Endothelial cell (in vitro differentiated cells): ENCODE data around the gene TMED1. TPM values are rescaled to one million over a fixed set of nuclear protein-coding genes. Genes with fewer than 3 reads are reported as not detected.

ENCODE experiments used
- DNase-seq: peaks from one replicate; pipeline ENCODE4 v3.0.0; 2021; ENCODE audit warnings: low spot score
- H3K27ac Mint-ChIP-seq: one replicate; pipeline ENCODE4 v1.8.0; 2021; ENCODE audit warnings: mixed read lengths, inconsistent platforms; ENCODE audit not compliant: unreplicated experiment
- H3K27me3 Mint-ChIP-seq: one replicate; pipeline ENCODE4 v1.8.0; 2021; ENCODE audit warnings: mild to moderate bottlenecking, moderate library complexity, mixed read lengths, inconsistent platforms; ENCODE audit not compliant: unreplicated experiment
- H3K36me3 Mint-ChIP-seq: one replicate; pipeline ENCODE4 v1.8.0; 2021; ENCODE audit warnings: mild to moderate bottlenecking, low read depth, mixed read lengths, inconsistent platforms; ENCODE audit not compliant: unreplicated experiment
- H3K4me1 Mint-ChIP-seq: one replicate; pipeline ENCODE4 v1.8.0; 2021; ENCODE audit warnings: mild to moderate bottlenecking, mixed read lengths, inconsistent platforms; ENCODE audit not compliant: unreplicated experiment
- H3K4me3 Mint-ChIP-seq: one replicate; pipeline ENCODE4 v1.8.0; 2021; ENCODE audit warnings: mild to moderate bottlenecking, mixed read lengths, inconsistent platforms; ENCODE audit not compliant: unreplicated experiment
- H3K9me3 Mint-ChIP-seq: one replicate; pipeline ENCODE4 v1.8.0; 2021; ENCODE audit warnings: mixed read lengths, inconsistent platforms; ENCODE audit not compliant: unreplicated experiment
- total RNA-seq: library from RNA; stranded (reverse); fragmentation: NEBNext Ultra II Directional; extraction: Animal tissue kit (Norgen Biotek cat#: 25700); gene quantifications from one replicate; pipeline ENCODE4 v1.2.1, GENCODE V29; 2021; ENCODE audit not compliant: unreplicated experiment
- TF ChIP-seq, protein P1 (sequence below): fragments of 200-600 bp; sonication (generic); IDR thresholded peaks from one replicate; pipeline ENCODE4 v1.5.0; 2021; ENCODE audit warnings: antibody characterized with exemption; ENCODE audit not compliant: unreplicated experiment

The TMED1 gene
- total RNA-seq, 1 donor from 2014 or later: 22.1 TPM

DNA sequence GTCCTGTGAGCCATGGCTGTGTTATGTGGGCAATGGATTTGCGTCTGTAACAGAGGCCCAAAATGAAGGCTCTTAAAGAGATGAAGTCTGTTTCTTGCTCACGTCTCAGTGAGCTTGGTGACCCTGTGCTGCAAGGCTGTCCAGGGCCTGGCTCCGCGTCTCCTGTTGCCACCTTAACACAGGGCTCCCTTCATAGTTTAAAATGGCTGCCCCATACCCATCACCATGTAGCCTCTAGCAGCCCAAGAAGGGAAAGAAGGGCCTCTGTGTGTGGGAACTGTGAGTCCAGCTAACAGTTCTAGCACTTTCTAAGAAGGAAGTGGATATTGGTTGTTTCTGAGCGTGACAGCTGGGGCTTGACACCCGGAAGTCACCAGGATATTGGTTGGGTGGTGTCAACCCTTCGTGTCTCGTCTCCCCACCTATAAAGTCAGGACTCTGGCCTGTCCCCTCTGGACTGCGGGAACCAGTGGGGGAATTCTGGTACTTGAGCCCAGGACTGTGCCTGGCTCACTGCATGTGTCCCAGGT is 20.9 kb downstream of the TMED1 start:
- peak overlapping the region; percentile 35 for H3K4me3 Mint-ChIP-seq
- TF ChIP-seq, protein P1, sequence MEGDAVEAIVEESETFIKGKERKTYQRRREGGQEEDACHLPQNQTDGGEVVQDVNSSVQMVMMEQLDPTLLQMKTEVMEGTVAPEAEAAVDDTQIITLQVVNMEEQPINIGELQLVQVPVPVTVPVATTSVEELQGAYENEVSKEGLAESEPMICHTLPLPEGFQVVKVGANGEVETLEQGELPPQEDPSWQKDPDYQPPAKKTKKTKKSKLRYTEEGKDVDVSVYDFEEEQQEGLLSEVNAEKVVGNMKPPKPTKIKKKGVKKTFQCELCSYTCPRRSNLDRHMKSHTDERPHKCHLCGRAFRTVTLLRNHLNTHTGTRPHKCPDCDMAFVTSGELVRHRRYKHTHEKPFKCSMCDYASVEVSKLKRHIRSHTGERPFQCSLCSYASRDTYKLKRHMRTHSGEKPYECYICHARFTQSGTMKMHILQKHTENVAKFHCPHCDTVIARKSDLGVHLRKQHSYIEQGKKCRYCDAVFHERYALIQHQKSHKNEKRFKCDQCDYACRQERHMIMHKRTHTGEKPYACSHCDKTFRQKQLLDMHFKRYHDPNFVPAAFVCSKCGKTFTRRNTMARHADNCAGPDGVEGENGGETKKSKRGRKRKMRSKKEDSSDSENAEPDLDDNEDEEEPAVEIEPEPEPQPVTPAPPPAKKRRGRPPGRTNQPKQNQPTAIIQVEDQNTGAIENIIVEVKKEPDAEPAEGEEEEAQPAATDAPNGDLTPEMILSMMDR: no peak
- peaks cover 8% of the 10 kb centered on the region for H3K27me3 Mint-ChIP-seq
- no peaks in the 10 kb centered on the region for H3K9me3 Mint-ChIP-seq
- H3K36me3 Mint-ChIP-seq: peaks cover 23% of the 10 kb centered on the region
- H3K27ac Mint-ChIP-seq: no peak overlapping the region
- no peak for DNase-seq
- peaks cover under 1% of the 10 kb centered on the region for H3K4me1 Mint-ChIP-seq

DNA sequence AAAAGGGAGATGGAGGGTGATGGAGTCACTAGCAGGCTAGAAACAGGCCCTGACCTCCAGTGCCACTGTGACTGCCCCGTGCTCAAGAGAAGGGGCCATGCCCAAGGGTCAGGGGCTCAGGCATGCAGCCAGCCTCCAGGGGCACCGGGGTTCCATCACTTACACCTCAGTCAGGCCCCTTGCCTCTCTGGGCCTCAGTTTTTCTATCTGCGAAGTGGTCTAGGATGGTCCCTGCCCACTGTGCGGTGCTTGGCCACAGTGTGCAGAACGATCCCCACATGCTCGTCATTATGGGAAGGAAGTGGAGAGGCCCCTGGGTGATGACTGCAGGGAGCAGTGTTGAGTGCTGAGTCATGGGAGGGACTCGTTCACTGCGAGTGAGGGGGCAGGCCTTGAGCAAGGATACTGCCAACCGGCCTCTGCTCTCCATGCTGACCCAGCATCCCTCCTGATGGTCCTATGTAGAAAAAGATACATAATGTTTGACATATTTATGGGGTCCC is 23.1 kb downstream of the TMED1 start:
- peaks cover 7% of the 10 kb centered on the region for H3K27me3 Mint-ChIP-seq
- H3K4me1 Mint-ChIP-seq: peaks cover 7% of the 10 kb centered on the region
- H3K9me3 Mint-ChIP-seq: no peaks in the 10 kb centered on the region
- H3K4me3 Mint-ChIP-seq: peak overlapping the region; percentile 75
- no peak for DNase-seq
- H3K36me3 Mint-ChIP-seq: peaks cover 29% of the 10 kb centered on the region
- TF ChIP-seq, protein P1: no peak
- no peak overlapping the region for H3K27ac Mint-ChIP-seq

DNA sequence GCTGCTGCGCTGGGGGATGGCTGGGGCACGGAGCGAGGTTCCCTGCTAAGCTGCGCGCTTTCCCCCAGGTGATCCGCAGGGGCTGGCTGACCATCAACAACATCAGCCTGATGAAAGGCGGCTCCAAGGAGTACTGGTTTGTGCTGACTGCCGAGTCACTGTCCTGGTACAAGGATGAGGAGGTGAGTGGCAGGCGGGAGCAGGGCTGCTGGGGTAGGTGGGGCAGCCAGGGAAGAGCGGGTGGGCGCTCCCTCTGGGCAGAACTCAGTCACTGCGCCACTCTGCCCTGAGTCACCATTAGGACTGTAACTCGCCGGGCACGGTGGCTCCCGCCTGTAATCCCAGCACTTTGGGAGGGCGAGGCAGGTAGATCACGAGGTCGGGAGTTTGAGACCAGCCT is 23.8 kb downstream of the TMED1 start:
- no peak overlapping the region for H3K27ac Mint-ChIP-seq
- peaks cover 29% of the 10 kb centered on the region for H3K36me3 Mint-ChIP-seq
- H3K4me1 Mint-ChIP-seq: peaks cover 7% of the 10 kb centered on the region
- TF ChIP-seq, protein P1: no peak
- H3K9me3 Mint-ChIP-seq: no peaks in the 10 kb centered on the region
- DNase-seq: no peak
- H3K4me3 Mint-ChIP-seq: no peak overlapping the region
- peaks cover 7% of the 10 kb centered on the region for H3K27me3 Mint-ChIP-seq

DNA sequence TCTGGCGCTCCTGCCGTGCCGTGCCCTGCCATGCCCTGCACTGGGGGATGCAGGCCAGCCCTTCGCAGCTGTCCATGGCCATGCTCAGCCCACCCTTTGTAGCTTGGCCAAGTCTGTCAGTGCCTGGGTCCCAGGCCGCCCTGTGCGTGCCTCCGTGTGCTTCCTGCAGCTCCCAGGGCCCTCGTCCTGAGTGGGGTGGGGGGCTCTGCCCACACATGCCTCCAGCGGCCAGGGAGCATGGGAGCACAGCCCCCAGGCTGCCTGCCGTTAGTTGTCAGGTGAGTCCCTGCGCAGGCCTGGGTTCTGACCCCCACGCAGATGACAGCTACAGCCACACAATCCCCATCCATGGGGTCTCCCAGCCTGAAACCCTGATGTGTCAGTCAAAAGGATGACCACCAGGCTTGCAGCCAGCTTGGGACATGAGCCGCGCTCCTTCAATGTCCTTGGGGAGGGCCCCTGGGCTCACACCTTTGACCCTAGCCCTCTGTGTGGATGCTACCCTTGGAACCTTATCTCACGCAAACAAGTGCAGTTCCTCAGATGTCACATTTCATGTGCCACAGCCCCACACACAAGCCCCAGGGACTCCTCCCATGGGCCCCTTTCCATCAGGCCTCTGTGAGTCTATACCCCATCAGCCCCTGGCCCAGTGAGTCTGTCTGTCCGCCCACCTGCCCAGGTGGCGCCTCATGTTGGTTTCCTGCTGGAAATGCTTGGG is 24.5 kb downstream of the TMED1 start:
- TF ChIP-seq, protein P1: no peak
- no peak for DNase-seq
- no peak overlapping the region for H3K4me3 Mint-ChIP-seq
- H3K27ac Mint-ChIP-seq: no peak overlapping the region
- H3K9me3 Mint-ChIP-seq: no peaks in the 10 kb centered on the region
- H3K27me3 Mint-ChIP-seq: peaks cover 7% of the 10 kb centered on the region
- H3K36me3 Mint-ChIP-seq: peaks cover 29% of the 10 kb centered on the region
- peaks cover 7% of the 10 kb centered on the region for H3K4me1 Mint-ChIP-seq

DNA sequence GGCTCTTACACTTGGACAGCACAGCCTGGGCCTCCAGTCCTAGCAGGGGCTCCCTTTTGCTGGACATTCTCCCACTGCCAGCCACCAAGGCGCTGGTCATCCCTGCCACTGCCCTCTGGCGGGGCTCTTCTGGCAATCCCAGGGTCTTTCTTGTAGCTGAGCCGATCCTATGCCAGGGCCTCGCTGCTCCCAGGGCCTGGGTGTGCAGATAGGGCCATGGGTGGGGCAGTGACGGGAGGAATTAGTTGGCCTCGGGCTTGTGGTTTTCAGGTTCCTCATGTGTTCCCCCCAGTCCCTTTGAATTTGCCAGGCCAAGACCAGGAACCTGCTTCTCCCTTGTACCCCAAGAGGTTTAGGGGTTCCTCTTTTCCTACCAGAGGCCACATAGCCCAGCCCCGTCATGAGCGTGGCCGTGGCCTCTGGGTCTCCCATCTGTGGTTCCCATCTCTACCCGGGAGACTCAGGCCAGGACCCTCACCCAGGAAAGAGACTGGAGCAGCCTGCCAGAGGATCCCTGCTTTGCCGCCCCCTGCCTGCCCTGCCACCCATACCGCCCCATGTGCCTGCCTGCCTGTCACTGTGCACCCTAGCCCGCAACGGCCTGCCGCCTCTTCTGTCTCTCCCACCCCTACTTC is 26.2 kb downstream of the TMED1 start:
- Mint-ChIP-seq H3K4me3 (peak overlapping the region; percentile 25), H3K9me3 (no peaks in the 10 kb centered on the region), H3K27me3 (peaks cover 10% of the 10 kb centered on the region), H3K4me1 (peaks cover 7% of the 10 kb centered on the region), H3K36me3 (peaks cover 39% of the 10 kb centered on the region), H3K27ac (peak overlapping the region; percentile 70)
- TF ChIP-seq, protein P1: no peak
- DNase-seq: no peak
